Heart right ventricle (tissue), 16 donors: ENCODE results near the gene NOTUM. TPM values are rescaled to one million over a fixed set of nuclear protein-coding genes. Genes with fewer than 3 reads are reported as not detected.

Experiments used
- ATAC-seq, 8 donors: fragments of 200-7000 bp; cut with Tn5 transposase; one replicate each; pipeline ENCODE4 v1.9.1; 2020; ENCODE audit warnings: mild to moderate bottlenecking in 8 of 8, moderate library complexity in 8 of 8, moderate number of reproducible peaks in 1 of 8
- DNase-seq, 2 donors: peaks; one replicate each; pipeline ENCODE4 v3.0.0-alpha.2; 2020
- H3K27ac ChIP-seq, 10 donors: fragments of 200-600 bp; sonication (generic) in 2 of 10; one replicate each; pipeline versions ENCODE4 v1.5.0 to v1.8.0; 2020 to 2022; ENCODE audit warnings: mild to moderate bottlenecking in 3 of 10
- H3K27me3 ChIP-seq, 7 donors: fragments of 200-600 bp; one replicate each; pipeline ENCODE4 v1.8.0; 2021 to 2022; ENCODE audit warnings: mild to moderate bottlenecking in 2 of 7
- H3K36me3 ChIP-seq, 9 donors: fragments of 200-600 bp; sonication (generic) in 1 of 9; one replicate each; pipeline versions ENCODE4 v1.5.0 to v1.8.0; 2020 to 2022; ENCODE audit warnings: mild to moderate bottlenecking in 2 of 9
- H3K4me1 ChIP-seq, 9 donors: fragments of 200-600 bp; sonication (generic) in 1 of 9; one replicate each; pipeline versions ENCODE4 v1.5.0 to v1.8.0; 2020 to 2022; ENCODE audit warnings: mild to moderate bottlenecking in 4 of 9
- H3K4me3 ChIP-seq, 10 donors: fragments of 200-600 bp; sonication (generic) in 2 of 10; one replicate each; pipeline versions ENCODE4 v1.5.0 to v1.8.0; 2020 to 2022; ENCODE audit warnings: mild to moderate bottlenecking in 7 of 10, moderate library complexity in 2 of 10
- H3K9me3 ChIP-seq, 11 donors: fragments of 200-600 bp in 10 of 11; sonication (generic) in 2 of 11; one replicate each; pipeline versions ENCODE4 v1.5.0 to v1.8.0; 2013 to 2022; ENCODE audit warnings: mild to moderate bottlenecking in 2 of 11, control low read depth in 1 of 11, moderate library complexity in 1 of 11
- CTCF ChIP-seq, 9 donors: fragments of 200-600 bp; sonication (generic) in 2 of 9; IDR thresholded peaks; one replicate each; pipeline versions ENCODE4 v1.5.0 to v1.8.0; 2021 to 2022; ENCODE audit warnings: antibody characterized with exemption in 9 of 9, mild to moderate bottlenecking in 5 of 9, moderate library complexity in 1 of 9
- WGBS, 2 donors: extraction: QIAGEN DNeasy Blood & Tissue Kit; methylation state at CpG; one replicate each; pipeline ENCODE4 v1.1.7; 2013; ENCODE audit warnings: inconsistent platforms in 1 of 2; 5-methylcytosine and 5-hydroxymethylcytosine counted together
- intact Hi-C, 10 donors: fragments of 100-400 bp; cut with DNase I; formaldehyde crosslinking; loops; one replicate each; pipeline versions ENCODE4 v1.11.1 to v1.14.2; 2022
- polyA plus RNA-seq, 2 donors: library from polyadenylated mRNA; stranded (reverse); fragments of 200-250 nt; gene quantifications; one replicate each; pipeline ENCODE4 v1.2.3, GENCODE V29; 2013
- total RNA-seq, 10 donors: library from RNA; stranded (reverse); fragmentation: NEBNext Ultra II Directional in 3 of 10; extraction: Animal tissue kit (Norgen Biotek cat#: 25700) in 3 of 10; gene quantifications; one replicate each; pipeline versions ENCODE4 v1.2.1 to v1.2.4, GENCODE V29; 2021 to 2023
- donor health status: Arrhythmogenic right ventricular cardiomyopathy.
- donor health status: ischemic (EF 13 %, LVEDD 7.1; RV severe dilation, severe dysfunction).
- donor health status: healthy with polysubstance abuse.
- donor health status: DM: no; HTN: yes; CAD: no.
- donor health status: DM: no; HTN: no; CAD: no.
- donor health status: ischemic (EF 25% LVEDD 6.9; RV normal size, moderate dysfunction).
- donor health status: ischemic (EF 25% LVEDD 5.7; RV mildly dilated, moderate dysfunction).
- donor health status: healthy.
- donor health status: DM: yes; HTN: yes; CAD: no.
- donor health status: Ischemic cardiomyopathy.
- donor health status: ischemic (EF 35%, LVEDD 5.7; RV mildly dilated, moderate dysfunction).
- donor health status: nonischemic (EF 11% LVEDD 7.7; RV severe dilation, severe dysfunction).
- donor health status: DM: yes; HTN: yes; CAD: no.
- donor health status: PGD.
- donor health status: ischemic (EF 29% LVEDD 5.4; RV normal size, mild dysfunction).
- donor health status: nonischemic (EF 23%, LVEDD 6.1; RV moderate dilation, normal function).

The NOTUM gene
- total and polyA plus RNA-seq, 12 donors, result 0.22 to 1.5 (median 0.65) TPM; not detected in 5

- Histone ChIP-seq H3K9me3 (peaks cover 0 to 3% (median 0%) of the 10 kb centered on the region in 11 donors), H3K27me3 (peaks cover 28 to 58% (median 47%) of the 10 kb centered on the region in 7 donors), H3K36me3 (no peaks in the 10 kb centered on the region), H3K4me1 (peaks cover 0 to 19% (median 13%) of the 10 kb centered on the region in 9 donors), H3K4me3 (no peak overlapping the region), H3K27ac (no peak overlapping the region)
- intact Hi-C loops, result loop anchor here in 6 of 10 donors (5.0 to 10.0 kb wide), 4 partner anchors 60 to 200 kb away; no protein-coding TSS in a partner anchor
- no peak for TF ChIP-seq CTCF (IDR thresholded peaks at IDR 0.05)
- DNase-seq (no peak), ATAC-seq (no peak)
- 77% methylated on average over 45 of the region's 45 CpGs for WGBS, 2 donors
Measured at GRCh38 chr17:81956607-81957589, 4.1 kb downstream of the NOTUM start.

GRCh38 chr17:81955756-81956544 lies 5.0 kb downstream of the NOTUM start:
- no peak for TF ChIP-seq CTCF (IDR thresholded peaks at IDR 0.05)
- Histone ChIP-seq H3K36me3 (no peaks in the 10 kb centered on the region), H3K27me3 (peaks cover 24 to 49% (median 42%) of the 10 kb centered on the region in 7 donors), H3K27ac (no peak overlapping the region), H3K4me3 (no peak overlapping the region), H3K9me3 (peaks cover 0 to 3% (median 0%) of the 10 kb centered on the region in 11 donors), H3K4me1 (peaks cover 0 to 16% (median 13%) of the 10 kb centered on the region in 9 donors)
- intact Hi-C loops, result loop anchor here in 6 of 10 donors (5.0 to 10.0 kb wide), 4 partner anchors 61 to 201 kb away; no protein-coding TSS in a partner anchor
- ATAC-seq (no peak), DNase-seq (no peak)
- WGBS, 2 donors, result 83% methylated on average over 13 of the region's 13 CpGs

GRCh38 chr17:81955058-81955681 lies 5.8 kb downstream of the NOTUM start:
- whole genome bisulfite sequencing, 2 donors, result 90 to 91% methylated on average over 26 of the region's 26 CpGs
- Histone ChIP-seq H3K27me3 (peaks cover 18 to 43% (median 37%) of the 10 kb centered on the region in 7 donors), H3K9me3 (peaks cover 0 to 3% (median 0%) of the 10 kb centered on the region in 11 donors), H3K27ac (no peak overlapping the region), H3K36me3 (no peaks in the 10 kb centered on the region), H3K4me1 (peaks cover 0 to 11% (median 8%) of the 10 kb centered on the region in 9 donors), H3K4me3 (no peak overlapping the region)
- intact Hi-C loops, result loop anchor here in 6 of 10 donors (5.0 to 10.0 kb wide), 4 partner anchors 62 to 202 kb away; no protein-coding TSS in a partner anchor
- no peak for TF ChIP-seq CTCF (IDR thresholded peaks at IDR 0.05)
- DNase-seq, result no peak
- no peak for ATAC-seq
